Esophagus squamous epithelium (tissue), 5 donors: ENCODE data around the gene GOLGA6L10. TPM values are rescaled to one million over a fixed set of nuclear protein-coding genes. Genes with fewer than 3 reads are reported as not detected.
"Not testable (repeated sequence)": the region's sequence is repeated elsewhere in the genome, so short reads cannot be mapped to it uniquely, and the experiment has no call there.

ENCODE experiments used
- DNase-seq: peaks from one replicate; lab custom pipeline; 2025; lab: John Stamatoyannopoulos, UW
- H3K27ac ChIP-seq, 4 donors: fragments of 200-600 bp; sonication (generic); one replicate each; pipeline ENCODE4 v1.5.1; 2016 to 2019; ENCODE audit warnings: mild to moderate bottlenecking in 1 of 4
- H3K27me3 ChIP-seq, 4 donors: fragments of 200-600 bp; sonication (generic); 1 replicate in 3 of 4; 2 replicates in 1 of 4; pipeline versions ENCODE4 v1.5.1 to v1.6.0; 2017 to 2021; ENCODE audit warnings: antibody characterized with exemption in 1 of 4
- H3K36me3 ChIP-seq, 3 donors: fragments of 200-600 bp; sonication (generic); one replicate each; pipeline ENCODE4 v1.5.1; 2016 to 2019
- H3K4me1 ChIP-seq, 3 donors: fragments of 200-600 bp; sonication (generic); one replicate each; pipeline ENCODE4 v1.5.1; 2017 to 2019
- H3K4me3 ChIP-seq, 4 donors: fragments of 200-600 bp; sonication (generic); 1 replicate in 3 of 4; 2 replicates in 1 of 4; pipeline ENCODE4 v1.5.1; 2016 to 2019; ENCODE audit warnings: mild to moderate bottlenecking in 2 of 4, moderate library complexity in 1 of 4
- H3K9me3 ChIP-seq, 3 donors: fragments of 200-600 bp; sonication (generic); one replicate each; pipeline ENCODE4 v1.5.1; 2016 to 2019
- POLR2A ChIP-seq, 4 donors: fragments of 450-650 bp; IDR thresholded peaks; one replicate each; pipeline ENCODE4 v1.6.1; 2017; ENCODE audit warnings: antibody characterized with exemption in 4 of 4, mild to moderate bottlenecking in 4 of 4, moderate library complexity in 3 of 4
- WGBS, 2 donors: methylation state at CpG; one replicate each; pipeline ENCODE4 v1.1.5; 2018; 5-methylcytosine and 5-hydroxymethylcytosine counted together
- intact Hi-C: fragments of 100-400 bp; cut with DNase I; formaldehyde crosslinking; loops from one replicate; pipeline ENCODE4 v1.15.0; 2022
- total RNA-seq, 4 donors: library from RNA; depleted of rRNA; stranded (reverse); fragments of >200 nt; gene quantifications; one replicate each; pipeline ENCODE4 v1.1.0, GENCODE V29; 2016
- TF ChIP-seq, protein P1 (sequence below), 6 experiments: fragments of 450-650 bp in 4 of 6; fragments of 200-600 bp in 2 of 6; sonication (generic) in 2 of 6; IDR thresholded peaks; one replicate each; pipeline ENCODE4 v1.5.1; 2016 to 2019; ENCODE audit warnings: antibody characterized with exemption in 6 of 6, mild to moderate bottlenecking in 4 of 6, moderate library complexity in 4 of 6
- donor health status: DM: yes; HTN: yes; CAD: no.

The GOLGA6L10 gene
- total RNA-seq, 4 donors from 2014 or later: 1.3 to 10.9 (median 5.0) TPM

- WGBS, 2 donors: 90 to 100% methylated on average over 1 to 2 of the region's 2 CpGs
- Histone ChIP-seq H3K9me3 (no peaks in the 10 kb centered on the region), H3K4me1 (no peaks in the 10 kb centered on the region), H3K27ac (no peak overlapping the region), H3K27me3 (no peaks in the 10 kb centered on the region), H3K36me3 (no peaks in the 10 kb centered on the region), H3K4me3 (no peak overlapping the region)
- intact Hi-C loops: no loop called here
- no peak for TF ChIP-seq POLR2A (IDR thresholded peaks at IDR 0.05)
- DNase-seq: no peak
Measured at GRCh38 chr15:82313446-82313845, 35.8 kb downstream of the GOLGA6L10 start.

GRCh38 chr15:82312586-82313349 lies 36.5 kb downstream of the GOLGA6L10 start:
- H3K4me3 ChIP-seq: no peak overlapping the region
- no peaks in the 10 kb centered on the region for H3K27me3 ChIP-seq
- H3K27ac ChIP-seq: no peak overlapping the region
- no peak for TF ChIP-seq POLR2A (IDR thresholded peaks at IDR 0.05)
- TF ChIP-seq, protein P1, sequence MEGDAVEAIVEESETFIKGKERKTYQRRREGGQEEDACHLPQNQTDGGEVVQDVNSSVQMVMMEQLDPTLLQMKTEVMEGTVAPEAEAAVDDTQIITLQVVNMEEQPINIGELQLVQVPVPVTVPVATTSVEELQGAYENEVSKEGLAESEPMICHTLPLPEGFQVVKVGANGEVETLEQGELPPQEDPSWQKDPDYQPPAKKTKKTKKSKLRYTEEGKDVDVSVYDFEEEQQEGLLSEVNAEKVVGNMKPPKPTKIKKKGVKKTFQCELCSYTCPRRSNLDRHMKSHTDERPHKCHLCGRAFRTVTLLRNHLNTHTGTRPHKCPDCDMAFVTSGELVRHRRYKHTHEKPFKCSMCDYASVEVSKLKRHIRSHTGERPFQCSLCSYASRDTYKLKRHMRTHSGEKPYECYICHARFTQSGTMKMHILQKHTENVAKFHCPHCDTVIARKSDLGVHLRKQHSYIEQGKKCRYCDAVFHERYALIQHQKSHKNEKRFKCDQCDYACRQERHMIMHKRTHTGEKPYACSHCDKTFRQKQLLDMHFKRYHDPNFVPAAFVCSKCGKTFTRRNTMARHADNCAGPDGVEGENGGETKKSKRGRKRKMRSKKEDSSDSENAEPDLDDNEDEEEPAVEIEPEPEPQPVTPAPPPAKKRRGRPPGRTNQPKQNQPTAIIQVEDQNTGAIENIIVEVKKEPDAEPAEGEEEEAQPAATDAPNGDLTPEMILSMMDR (IDR thresholded peaks at IDR 0.05): no peak
- no peak for DNase-seq
- H3K4me1 ChIP-seq: no peaks in the 10 kb centered on the region
- intact Hi-C loops: no loop called here
- 63 to 78% methylated on average over 5 to 6 of the region's 8 CpGs for WGBS, 2 donors
- no peaks in the 10 kb centered on the region for H3K36me3 ChIP-seq
- no peaks in the 10 kb centered on the region for H3K9me3 ChIP-seq

DNA sequence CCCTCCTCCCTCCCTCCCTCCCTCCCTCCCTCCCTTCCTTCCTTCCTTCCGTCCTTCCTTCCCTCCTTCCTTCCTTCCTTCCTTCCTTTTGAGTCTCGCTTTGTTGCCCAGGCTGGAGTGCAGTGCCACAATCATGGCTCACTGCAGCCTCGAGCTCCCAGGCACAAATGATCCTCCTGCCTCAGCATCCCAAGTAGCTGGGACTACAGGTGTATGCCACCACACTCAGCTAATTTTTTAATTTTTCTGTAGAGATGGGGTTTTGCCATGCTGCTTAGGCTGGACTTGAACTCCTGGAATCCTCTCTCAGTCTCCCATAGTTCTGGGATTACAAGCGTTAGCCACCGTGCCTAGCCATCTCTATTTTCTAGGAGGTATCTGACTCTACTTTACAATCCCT lies 38.0 kb downstream of the GOLGA6L10 start:
- intact Hi-C loops, H3K27me3 ChIP-seq, H3K9me3 ChIP-seq, DNase-seq, H3K4me3 ChIP-seq, H3K27ac ChIP-seq, H3K4me1 ChIP-seq, H3K36me3 ChIP-seq: not testable (repeated sequence)
- 78 to 79% methylated on average over 5 of the region's 5 CpGs for WGBS, 2 donors

GRCh38 chr15:82309802-82310201 lies 39.5 kb downstream of the GOLGA6L10 start:
- TF ChIP-seq, protein P1 (IDR thresholded peaks at IDR 0.05): no peak
- TF ChIP-seq POLR2A (IDR thresholded peaks at IDR 0.05): no peak
- DNase-seq: no peak
- Histone ChIP-seq H3K27me3 (no peaks in the 10 kb centered on the region), H3K4me3 (no peak overlapping the region), H3K27ac (no peak overlapping the region), H3K4me1 (no peaks in the 10 kb centered on the region), H3K36me3 (no peaks in the 10 kb centered on the region), H3K9me3 (no peaks in the 10 kb centered on the region)
- intact Hi-C loops: no loop called here
- 87 to 89% methylated on average over 2 of the region's 2 CpGs for WGBS, 2 donors

- 88 to 93% methylated on average over 5 to 8 of the region's 8 CpGs for WGBS, 2 donors
Measured at GRCh38 chr15:82307714-82308081, 41.6 kb downstream of the GOLGA6L10 start.

More at GRCh38 chr15:82307714-82308081, 41.6 kb downstream of the GOLGA6L10 start:
- H3K27me3 ChIP-seq: no peaks in the 10 kb centered on the region
- no peak overlapping the region for H3K4me3 ChIP-seq
- H3K27ac ChIP-seq: no peak overlapping the region
- no peaks in the 10 kb centered on the region for H3K9me3 ChIP-seq
- TF ChIP-seq POLR2A (IDR thresholded peaks at IDR 0.05): no peak
- TF ChIP-seq, protein P1 (IDR thresholded peaks at IDR 0.05): no peak
- H3K4me1 ChIP-seq: no peaks in the 10 kb centered on the region
- DNase-seq: no peak
- intact Hi-C loops: no loop called here
- no peaks in the 10 kb centered on the region for H3K36me3 ChIP-seq
